ENCODE results near the gene TTLL9. TPM values are rescaled to one million over a fixed set of nuclear protein-coding genes. Genes with fewer than 3 reads are reported as not detected.

Gene TTLL9
- total RNA-seq, 4 donors from 2014 or later = 0.47 to 1.7 TPM; not detected in 2

- Histone ChIP-seq H3K4me1 (peaks cover 0 to 13% (median 9%) of the 10 kb centered on the region in 4 donors), H3K27me3 (no peaks in the 10 kb centered on the region), H3K36me3 (no peaks in the 10 kb centered on the region), H3K27ac (no peak overlapping the region), H3K9me3 (no peaks in the 10 kb centered on the region), H3K4me3 (no peak overlapping the region)
- TF ChIP-seq POLR2A (IDR thresholded peaks at IDR 0.05) = no peak
- no peak for TF ChIP-seq CTCF (IDR thresholded peaks at IDR 0.05)
- peak in 1 of 3 donors; percentile 24 for DNase-seq
Observed at GRCh38 chr20:31859998-31860380, 10.4 kb upstream of the TTLL9 start.

- peaks cover 0 to 13% (median 9%) of the 10 kb centered on the region in 4 donors for H3K4me1 ChIP-seq
- no peaks in the 10 kb centered on the region for H3K27me3 ChIP-seq
- H3K27ac ChIP-seq = no peak overlapping the region
- H3K9me3 ChIP-seq = no peaks in the 10 kb centered on the region
- H3K4me3 ChIP-seq = peak overlapping the region; percentile 40 to 67 (median 62)
- peak in 1 of 3 donors; percentile 48 for DNase-seq
- no peaks in the 10 kb centered on the region for H3K36me3 ChIP-seq
- TF ChIP-seq POLR2A (IDR thresholded peaks at IDR 0.05) (no peak), CTCF (IDR thresholded peaks at IDR 0.05) (no peak)
Observed at GRCh38 chr20:31860390-31861134, 9.9 kb upstream of the TTLL9 start.

GRCh38 chr20:31861135-31861384 lies 9.4 kb upstream of the TTLL9 start:
- no peak for DNase-seq

GRCh38 chr20:31861385-31862156 lies 8.9 kb upstream of the TTLL9 start:
- H3K4me3 ChIP-seq = peak overlapping the region; percentile 40 to 67 (median 62)
- H3K27ac ChIP-seq = peak overlapping the region in 1 of 4 donors; percentile 41
- H3K36me3 ChIP-seq = no peaks in the 10 kb centered on the region
- no peak for TF ChIP-seq CTCF (IDR thresholded peaks at IDR 0.05)
- no peak for TF ChIP-seq POLR2A (IDR thresholded peaks at IDR 0.05)
- H3K4me1 ChIP-seq = peaks cover 0 to 13% (median 9%) of the 10 kb centered on the region in 4 donors
- peak; percentile 47 to 84 (median 74) for DNase-seq
- H3K9me3 ChIP-seq = no peaks in the 10 kb centered on the region
- H3K27me3 ChIP-seq = no peaks in the 10 kb centered on the region

More at GRCh38 chr20:31861135-31861384, 9.4 kb upstream of the TTLL9 start:
- Histone ChIP-seq H3K4me1 (peaks cover 0 to 13% (median 9%) of the 10 kb centered on the region in 4 donors), H3K9me3 (no peaks in the 10 kb centered on the region), H3K4me3 (peak overlapping the region; percentile 40 to 67 (median 62)), H3K27ac (peak overlapping the region in 1 of 4 donors; percentile 16), H3K27me3 (no peaks in the 10 kb centered on the region), H3K36me3 (no peaks in the 10 kb centered on the region)
- TF ChIP-seq POLR2A (IDR thresholded peaks at IDR 0.05) (no peak), CTCF (IDR thresholded peaks at IDR 0.05) (no peak)

GRCh38 chr20:31862157-31862470 lies 8.3 kb upstream of the TTLL9 start:
- H3K9me3 ChIP-seq = no peaks in the 10 kb centered on the region
- H3K27me3 ChIP-seq = no peaks in the 10 kb centered on the region
- no peak for DNase-seq
- H3K36me3 ChIP-seq = no peaks in the 10 kb centered on the region
- no peak overlapping the region for H3K27ac ChIP-seq
- peak overlapping the region in 3 of 4 donors; percentile 40 to 67 (median 63) for H3K4me3 ChIP-seq
- TF ChIP-seq CTCF (IDR thresholded peaks at IDR 0.05) (no peak), POLR2A (IDR thresholded peaks at IDR 0.05) (no peak)
- H3K4me1 ChIP-seq = peaks cover 0 to 13% (median 9%) of the 10 kb centered on the region in 4 donors
